Measurements from ENCODE around the gene DNAJC4. TPM values are rescaled to one million over a fixed set of nuclear protein-coding genes. Genes with fewer than 3 reads are reported as not detected.

The DNAJC4 gene
- total and polyA plus RNA-seq, 9 of the 15 experiments (the other 6 are each of a cell fraction or from before 2014, with no cell fraction given) = 4.0 to 32.6 (median 19.9) TPM

- H3K27me3 ChIP-seq (ENCODE audit: control insufficient read depth in 2 of 2, insufficient read depth in 2 of 2, low read length in 2 of 2) = no peaks in the 10 kb centered on the region
- no peaks in the 10 kb centered on the region for H3K9me1 ChIP-seq (ENCODE audit: control insufficient read depth, insufficient read depth, low read length)
- intact Hi-C loops (cut with micrococcal nuclease) = loop anchor here (2.0 to 5.0 kb wide), 3 partner anchors 45 to 171 kb away; partner anchors contain the start of genes CATSPERZ, DNAJC4 and RPS6KA4
- peak; percentile 89 for ATAC-seq
- H3K27ac ChIP-seq (ENCODE audit: extremely low read depth, low read depth, low read length) = peak within 1 kb of the TSS; percentile 89
- H3K9ac ChIP-seq (ENCODE audit: insufficient read depth in 1 of 2, low read depth in 2 of 2, low read length in 2 of 2) = peak within 1 kb of the TSS; percentile 84 to 99
- no TSS peak for BruUV-seq (replicated peaks)
- FAIRE-seq = peak; percentile 99
- in situ Hi-C loops (cut with MboI) = no loop called here
- peak within 1 kb of the TSS; percentile 70 for H3K4me3 ChIP-seq
- H3K9me3 ChIP-seq (replicated peaks; ENCODE audit: control insufficient read depth, insufficient read depth, low read depth, low read length) = no peaks in the 10 kb centered on the region
- peak within 1 kb of the TSS; percentile 72 for H2AFZ ChIP-seq (ENCODE audit: low read depth, low read length)
- DNase-seq (ENCODE audit: extremely low read depth in 1 of 4, low spot score in 3 of 4) = peak; percentile 96 to 100 (median 98)
- H4K20me1 ChIP-seq (replicated peaks; ENCODE audit: control insufficient read depth, insufficient read depth, low read length) = no peaks in the 10 kb centered on the region
- ChIA-PET POLR2A (interaction anchor here (0.6 to 2.2 kb wide), 16 partner anchors 10 to 1237 kb away, joined by 3 to 29 read pairs (median 4); partner anchors contain the start of genes FERMT3, PPP1R14B, PRDX5 and TRMT112), CTCF (ENCODE audit: low intra/inter-chr PET ratio) (no interaction called here)
- H3K4me2 ChIP-seq (ENCODE audit: insufficient read depth, low read length) = peak within 1 kb of the TSS; percentile 97
- WGBS (ENCODE audit: insufficient coverage, low coverage, missing lambda C conversion rate) = 1% methylated on average over 48 of the region's 74 CpGs
- peaks cover 30% of the 10 kb centered on the region for H3K79me2 ChIP-seq (ENCODE audit: control insufficient read depth, insufficient read depth, low read length)
- H3K36me3 ChIP-seq (ENCODE audit: control insufficient read depth, insufficient read depth, low read length) = peaks cover 12% of the 10 kb centered on the region
- H3K4me1 ChIP-seq (replicated peaks in 1 of 2; ENCODE audit: control insufficient read depth in 2 of 2, insufficient read depth in 2 of 2, low read length in 2 of 2) = peaks cover 26 to 50% of the 10 kb centered on the region in 2 experiments
- TF ChIP-seq FOS (IDR thresholded peaks at IDR 0.05; ENCODE audit: extremely low read depth, insufficient read length) = peak; percentile 97
- peak; percentile 100 for TF ChIP-seq PKNOX1 (IDR thresholded peaks at IDR 0.05)
- no peak for TF ChIP-seq ZKSCAN8 (CRISPR knock-in tag; IDR thresholded peaks at IDR 0.05)
- no peak for TF ChIP-seq HSF4 (CRISPR knock-in tag; IDR thresholded peaks at IDR 0.05; ENCODE audit: borderline replicate concordance)
- TF ChIP-seq EGR1 (conservative IDR thresholded peaks at IDR 0.05) = peak; percentile 97
- no peak; the same call in 1 of the 2 replicates for TF ChIP-seq L3MBTL2 (IDR thresholded peaks at IDR 0.05)
- TF ChIP-seq, protein P1, sequence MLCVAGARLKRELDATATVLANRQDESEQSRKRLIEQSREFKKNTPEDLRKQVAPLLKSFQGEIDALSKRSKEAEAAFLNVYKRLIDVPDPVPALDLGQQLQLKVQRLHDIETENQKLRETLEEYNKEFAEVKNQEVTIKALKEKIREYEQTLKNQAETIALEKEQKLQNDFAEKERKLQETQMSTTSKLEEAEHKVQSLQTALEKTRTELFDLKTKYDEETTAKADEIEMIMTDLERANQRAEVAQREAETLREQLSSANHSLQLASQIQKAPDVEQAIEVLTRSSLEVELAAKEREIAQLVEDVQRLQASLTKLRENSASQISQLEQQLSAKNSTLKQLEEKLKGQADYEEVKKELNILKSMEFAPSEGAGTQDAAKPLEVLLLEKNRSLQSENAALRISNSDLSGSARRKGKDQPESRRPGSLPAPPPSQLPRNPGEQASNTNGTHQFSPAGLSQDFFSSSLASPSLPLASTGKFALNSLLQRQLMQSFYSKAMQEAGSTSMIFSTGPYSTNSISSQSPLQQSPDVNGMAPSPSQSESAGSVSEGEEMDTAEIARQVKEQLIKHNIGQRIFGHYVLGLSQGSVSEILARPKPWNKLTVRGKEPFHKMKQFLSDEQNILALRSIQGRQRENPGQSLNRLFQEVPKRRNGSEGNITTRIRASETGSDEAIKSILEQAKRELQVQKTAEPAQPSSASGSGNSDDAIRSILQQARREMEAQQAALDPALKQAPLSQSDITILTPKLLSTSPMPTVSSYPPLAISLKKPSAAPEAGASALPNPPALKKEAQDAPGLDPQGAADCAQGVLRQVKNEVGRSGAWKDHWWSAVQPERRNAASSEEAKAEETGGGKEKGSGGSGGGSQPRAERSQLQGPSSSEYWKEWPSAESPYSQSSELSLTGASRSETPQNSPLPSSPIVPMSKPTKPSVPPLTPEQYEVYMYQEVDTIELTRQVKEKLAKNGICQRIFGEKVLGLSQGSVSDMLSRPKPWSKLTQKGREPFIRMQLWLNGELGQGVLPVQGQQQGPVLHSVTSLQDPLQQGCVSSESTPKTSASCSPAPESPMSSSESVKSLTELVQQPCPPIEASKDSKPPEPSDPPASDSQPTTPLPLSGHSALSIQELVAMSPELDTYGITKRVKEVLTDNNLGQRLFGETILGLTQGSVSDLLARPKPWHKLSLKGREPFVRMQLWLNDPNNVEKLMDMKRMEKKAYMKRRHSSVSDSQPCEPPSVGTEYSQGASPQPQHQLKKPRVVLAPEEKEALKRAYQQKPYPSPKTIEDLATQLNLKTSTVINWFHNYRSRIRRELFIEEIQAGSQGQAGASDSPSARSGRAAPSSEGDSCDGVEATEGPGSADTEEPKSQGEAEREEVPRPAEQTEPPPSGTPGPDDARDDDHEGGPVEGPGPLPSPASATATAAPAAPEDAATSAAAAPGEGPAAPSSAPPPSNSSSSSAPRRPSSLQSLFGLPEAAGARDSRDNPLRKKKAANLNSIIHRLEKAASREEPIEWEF (CRISPR knock-in tag; IDR thresholded peaks at IDR 0.05) = no peak
- TF ChIP-seq ZNF644 (tag; IDR thresholded peaks at IDR 0.05; ENCODE audit: low read depth) = no peak
- no peak for TF ChIP-seq MEF2A (IDR thresholded peaks at IDR 0.05; ENCODE audit: control insufficient read depth, low read depth, low read length)
- peak; percentile 60 for TF ChIP-seq E2F8 (IDR thresholded peaks at IDR 0.05; ENCODE audit: low read depth, partially characterized antibody)
Observed at GRCh38 chr11:64185693-64186491, 44.5 kb upstream of the DNAJC4 start, which contains the start of gene STIP1. TSS of gene STIP1 (plus strand) at chr11:64186171. CDS start at chr11:64186262, 91 bp downstream.
